Neuronal stem cell (in vitro differentiated cells): ENCODE results near the gene CNTNAP2.

Experiments
- DNase-seq: peaks from one replicate; pipeline ENCODE4 v3.0.0-alpha.2; 2013; ENCODE audit warnings: low spot score
- H2AFZ ChIP-seq: one replicate; pipeline ENCODE4 v1.6.1; 2013; ENCODE audit warnings: mild to moderate bottlenecking, low read length, inconsistent platforms
- H2AK5ac ChIP-seq: 2 replicates; pipeline ENCODE4 v1.6.1; 2013; ENCODE audit warnings: low read depth, mild to moderate bottlenecking, inconsistent platforms, low read length, moderate library complexity, mixed read lengths
- H2BK120ac ChIP-seq: 2 replicates; pipeline ENCODE4 v1.6.1; 2013; ENCODE audit warnings: low read depth, mild to moderate bottlenecking, inconsistent platforms, low read length, moderate library complexity, mixed read lengths
- H2BK12ac ChIP-seq: one replicate; pipeline ENCODE4 v1.6.1; 2013; ENCODE audit warnings: low read length, inconsistent platforms
- H2BK15ac ChIP-seq: 2 replicates; pipeline ENCODE4 v1.6.1; 2013; ENCODE audit warnings: mild to moderate bottlenecking, low read length, inconsistent platforms, mixed read lengths
- H2BK5ac ChIP-seq: one replicate; pipeline ENCODE4 v1.6.1; 2013; ENCODE audit warnings: inconsistent platforms, mild to moderate bottlenecking, low read length, moderate library complexity
- H3K14ac ChIP-seq: one replicate; pipeline ENCODE4 v1.6.1; 2013; ENCODE audit warnings: low read length, inconsistent platforms
- H3K18ac ChIP-seq: 2 replicates; pipeline ENCODE4 v1.6.1; 2013; ENCODE audit warnings: low read length, inconsistent platforms
- H3K23ac ChIP-seq: 2 replicates; pipeline ENCODE4 v1.6.1; 2013; ENCODE audit warnings: low read depth, mild to moderate bottlenecking, mixed read lengths, low read length, inconsistent platforms; ENCODE audit not compliant: poor library complexity
- H3K27ac ChIP-seq: replicated peaks from 3 replicates; pipeline ENCODE4 v1.5.1; 2013; ENCODE audit warnings: low read length, inconsistent platforms
- H3K27me3 ChIP-seq, 3 experiments: 2 replicates each; pipeline ENCODE4 v1.6.1; 2013; ENCODE audit warnings: low read length in 3 of 3, mild to moderate bottlenecking in 2 of 3, inconsistent platforms in 1 of 3, low read depth in 1 of 3, mixed read lengths in 1 of 3, moderate library complexity in 1 of 3; ENCODE audit not compliant: control insufficient read depth in 3 of 3, insufficient read depth in 3 of 3
- H3K36me3 ChIP-seq, 2 donors: replicated peaks in 1 of 2; 2 replicates each; pipeline ENCODE4 v1.6.1; 2013; ENCODE audit warnings: low read length in 2 of 2; ENCODE audit not compliant: control insufficient read depth in 2 of 2, insufficient read depth in 2 of 2
- H3K4ac ChIP-seq: 2 replicates; pipeline ENCODE4 v1.6.1; 2013; ENCODE audit warnings: inconsistent platforms, mild to moderate bottlenecking, low read length, moderate library complexity
- H3K4me1 ChIP-seq, 2 donors: 1 replicate in 1 of 2; 2 replicates in 1 of 2; pipeline ENCODE4 v1.6.1; 2013; ENCODE audit warnings: low read length in 2 of 2, low read depth in 1 of 2; ENCODE audit not compliant: control insufficient read depth in 2 of 2, insufficient read depth in 1 of 2
- H3K4me2 ChIP-seq: one replicate; pipeline ENCODE4 v1.6.1; 2013; ENCODE audit warnings: mild to moderate bottlenecking, low read length, inconsistent platforms; ENCODE audit not compliant: insufficient read depth, poor library complexity, severe bottlenecking
- H3K4me3 ChIP-seq, 2 donors: 2 replicates each; pipeline ENCODE4 v1.5.1; 2013; ENCODE audit warnings: low read length in 2 of 2, mild to moderate bottlenecking in 2 of 2, inconsistent platforms in 1 of 2, moderate library complexity in 1 of 2
- H3K79me1 ChIP-seq: one replicate; pipeline ENCODE4 v1.6.1; 2013; ENCODE audit warnings: low read depth, mild to moderate bottlenecking, inconsistent platforms, low read length, moderate library complexity
- H3K9ac ChIP-seq: one replicate; pipeline ENCODE4 v1.6.1; 2013; ENCODE audit warnings: mild to moderate bottlenecking, low read depth, low read length, inconsistent platforms; ENCODE audit not compliant: poor library complexity
- H3K9me3 ChIP-seq, 2 donors: replicated peaks in 1 of 2; 2 replicates each; pipeline versions ENCODE3 to v1.6.1; 2013; ENCODE audit warnings: low read length in 2 of 2, mild to moderate bottlenecking in 2 of 2, inconsistent platforms in 1 of 2, low read depth in 1 of 2, mixed read lengths in 1 of 2, moderate library complexity in 1 of 2; ENCODE audit not compliant: control insufficient read depth in 2 of 2, insufficient read depth in 1 of 2
- H4K8ac ChIP-seq: one replicate; pipeline ENCODE4 v1.6.1; 2013; ENCODE audit warnings: low read depth, mild to moderate bottlenecking, inconsistent platforms, low read length, moderate library complexity
- H4K91ac ChIP-seq: one replicate; pipeline ENCODE4 v1.6.1; 2013; ENCODE audit warnings: low read length, low read depth, mild to moderate bottlenecking, inconsistent platforms; ENCODE audit not compliant: poor library complexity
- WGBS, 2 donors: extraction: QIAGEN DNeasy Blood & Tissue Kit; methylation state at CpG; one replicate each; pipeline ENCODE4 v1.1.7; 2013; ENCODE audit warnings: missing lambda C conversion rate in 2 of 2, mixed read lengths in 1 of 2; ENCODE audit not compliant: insufficient read length in 2 of 2, insufficient replicate concordance in 1 of 2; ENCODE audit errors: extremely low coverage in 2 of 2; 5-methylcytosine and 5-hydroxymethylcytosine counted together

CNTNAP2 gene

GRCh38 chr7:147170341-147171012 is 1053.9 kb downstream of the CNTNAP2 start:
- H3K9me3 ChIP-seq, result no peaks in the 10 kb centered on the region
- H2BK120ac ChIP-seq, result no peak overlapping the region
- H3K36me3 ChIP-seq, result no peaks in the 10 kb centered on the region
- no peak overlapping the region for H3K23ac ChIP-seq
- no peak overlapping the region for H3K18ac ChIP-seq
- no peak overlapping the region for H2BK15ac ChIP-seq
- DNase-seq, result no peak
- H3K4me2 ChIP-seq, result no peak overlapping the region
- no peak overlapping the region for H3K27ac ChIP-seq
- H2BK5ac ChIP-seq, result no peak overlapping the region
- no peak overlapping the region for H2BK12ac ChIP-seq
- no peaks in the 10 kb centered on the region for H3K79me1 ChIP-seq
- H2AK5ac ChIP-seq, result no peak overlapping the region
- peak overlapping the region; percentile 37 for H2AFZ ChIP-seq
- peak overlapping the region; percentile 39 for H4K91ac ChIP-seq
- H4K8ac ChIP-seq, result no peak overlapping the region
- H3K4me3 ChIP-seq, result no peak overlapping the region
- no peaks in the 10 kb centered on the region for H3K27me3 ChIP-seq
- peak overlapping the region; percentile 17 for H3K14ac ChIP-seq
- H3K9ac ChIP-seq, result peak overlapping the region; percentile 21
- no CpG with 5 or more reads among the region's 14 CpGs for WGBS, 2 donors
- H3K4ac ChIP-seq, result no peak overlapping the region
- H3K4me1 ChIP-seq, result no peaks in the 10 kb centered on the region

- no CpG with 5 or more reads among the region's 6 CpGs for WGBS, 2 donors
- H2BK120ac ChIP-seq, result no peak overlapping the region
- H3K4me1 ChIP-seq, result no peaks in the 10 kb centered on the region
- no peaks in the 10 kb centered on the region for H3K9me3 ChIP-seq
- no peaks in the 10 kb centered on the region for H3K27me3 ChIP-seq
- no peaks in the 10 kb centered on the region for H3K79me1 ChIP-seq
- H2BK15ac ChIP-seq, result no peak overlapping the region
- H2BK12ac ChIP-seq, result no peak overlapping the region
- peak overlapping the region; percentile 27 for H3K18ac ChIP-seq
- H3K36me3 ChIP-seq, result no peaks in the 10 kb centered on the region
- H3K4me3 ChIP-seq, result no peak overlapping the region
- H2AK5ac ChIP-seq, result no peak overlapping the region
- H3K14ac ChIP-seq, result no peak overlapping the region
- no peak for DNase-seq
- no peak overlapping the region for H4K8ac ChIP-seq
- H2AFZ ChIP-seq, result peak overlapping the region; percentile 37
- no peak overlapping the region for H4K91ac ChIP-seq
- H3K4ac ChIP-seq, result no peak overlapping the region
- no peak overlapping the region for H3K27ac ChIP-seq
- no peak overlapping the region for H3K9ac ChIP-seq
- no peak overlapping the region for H3K4me2 ChIP-seq
- H3K23ac ChIP-seq, result no peak overlapping the region
- H2BK5ac ChIP-seq, result no peak overlapping the region
These were observed 1054.4 kb downstream of the CNTNAP2 start for GRCh38 chr7:147171013-147171391.

- no peaks in the 10 kb centered on the region for H3K36me3 ChIP-seq
- no peak overlapping the region for H3K4me3 ChIP-seq
- H2AK5ac ChIP-seq, result no peak overlapping the region
- no peaks in the 10 kb centered on the region for H3K9me3 ChIP-seq
- H3K14ac ChIP-seq, result no peak overlapping the region
- H3K27ac ChIP-seq, result no peak overlapping the region
- no peak overlapping the region for H3K23ac ChIP-seq
- H3K9ac ChIP-seq, result no peak overlapping the region
- no peak overlapping the region for H2AFZ ChIP-seq
- H3K79me1 ChIP-seq, result no peaks in the 10 kb centered on the region
- no peaks in the 10 kb centered on the region for H3K27me3 ChIP-seq
- H2BK120ac ChIP-seq, result no peak overlapping the region
- H3K18ac ChIP-seq, result no peak overlapping the region
- no peak overlapping the region for H2BK5ac ChIP-seq
- H2BK12ac ChIP-seq, result no peak overlapping the region
- H3K4me2 ChIP-seq, result no peak overlapping the region
- DNase-seq, result no peak
- H3K4ac ChIP-seq, result no peak overlapping the region
- H3K4me1 ChIP-seq, result no peaks in the 10 kb centered on the region
- no peak overlapping the region for H2BK15ac ChIP-seq
- no peak overlapping the region for H4K91ac ChIP-seq
- no peak overlapping the region for H4K8ac ChIP-seq
These were observed 1057.3 kb downstream of the CNTNAP2 start for GRCh38 chr7:147173883-147174282.

GRCh38 chr7:147182874-147183273 is 1066.3 kb downstream of the CNTNAP2 start:
- Histone ChIP-seq H3K9ac (no peak overlapping the region), H2BK12ac (no peak overlapping the region), H2BK5ac (no peak overlapping the region), H3K4ac (no peak overlapping the region), H3K18ac (no peak overlapping the region), H2AK5ac (no peak overlapping the region), H3K4me2 (no peak overlapping the region), H3K27ac (no peak overlapping the region), H3K36me3 (no peaks in the 10 kb centered on the region), H3K9me3 (no peaks in the 10 kb centered on the region), H2BK15ac (no peak overlapping the region), H3K4me3 (no peak overlapping the region), H3K14ac (no peak overlapping the region), H3K23ac (no peak overlapping the region), H3K4me1 (no peaks in the 10 kb centered on the region), H3K79me1 (no peaks in the 10 kb centered on the region), H4K8ac (no peak overlapping the region), H3K27me3 (no peaks in the 10 kb centered on the region), H2BK120ac (no peak overlapping the region), H4K91ac (no peak overlapping the region), H2AFZ (no peak overlapping the region)
- no peak for DNase-seq
